ENCODE measurements around the gene PLXNA4. TPM values are rescaled to one million over a fixed set of nuclear protein-coding genes. Genes with fewer than 3 reads are reported as not detected.

PLXNA4 gene
- total and polyA plus RNA-seq, 9 of the 15 experiments (the other 6 are each of a cell fraction or from before 2014, with no cell fraction given) = under 0.01 to 0.09 TPM; not detected in 7

DNA sequence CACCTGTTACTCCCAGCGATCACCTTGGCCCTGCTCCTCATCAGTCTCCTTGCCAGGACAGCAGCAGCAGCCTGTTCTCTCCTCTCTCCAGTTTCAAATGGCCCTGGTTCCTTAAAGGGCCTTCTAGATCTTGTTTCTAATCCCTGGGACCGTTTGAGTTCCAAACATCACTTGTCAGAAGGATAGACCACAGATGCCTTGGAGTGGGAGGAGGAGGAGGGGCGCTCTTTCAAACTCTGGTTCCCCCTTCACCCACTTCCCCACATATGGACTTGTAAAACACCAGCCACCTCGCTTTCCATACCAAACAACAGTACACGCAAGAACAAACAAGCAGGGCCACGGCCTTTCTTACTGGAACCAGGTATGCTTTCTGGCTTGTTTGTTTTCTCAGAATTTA lies 104.8 kb downstream of the PLXNA4 start (continued):
- TF ChIP-seq SETDB1 (IDR thresholded peaks at IDR 0.05; ENCODE audit: low read length) (no peak), DACH1 (IDR thresholded peaks at IDR 0.05; ENCODE audit: partially characterized antibody) (no peak), NCOA1 (IDR thresholded peaks at IDR 0.05; ENCODE audit: low read depth) (no peak), GATAD2A (IDR thresholded peaks at IDR 0.05) (no peak), SRSF7 (optimal IDR thresholded peaks at IDR 0.05; ENCODE audit: low read depth, low read length) (no peak), SMAD4 (CRISPR knock-in tag; conservative IDR thresholded peaks at IDR 0.05) (no peak), MECOM (CRISPR knock-in tag; IDR thresholded peaks at IDR 0.05) (no peak)
- TF ChIP-seq, protein P1, sequence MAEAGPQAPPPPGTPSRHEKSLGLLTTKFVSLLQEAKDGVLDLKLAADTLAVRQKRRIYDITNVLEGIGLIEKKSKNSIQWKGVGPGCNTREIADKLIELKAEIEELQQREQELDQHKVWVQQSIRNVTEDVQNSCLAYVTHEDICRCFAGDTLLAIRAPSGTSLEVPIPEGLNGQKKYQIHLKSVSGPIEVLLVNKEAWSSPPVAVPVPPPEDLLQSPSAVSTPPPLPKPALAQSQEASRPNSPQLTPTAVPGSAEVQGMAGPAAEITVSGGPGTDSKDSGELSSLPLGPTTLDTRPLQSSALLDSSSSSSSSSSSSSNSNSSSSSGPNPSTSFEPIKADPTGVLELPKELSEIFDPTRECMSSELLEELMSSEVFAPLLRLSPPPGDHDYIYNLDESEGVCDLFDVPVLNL (CRISPR knock-in tag; IDR thresholded peaks at IDR 0.05; ENCODE audit: low read depth) = no peak
- TF ChIP-seq, protein P2, sequence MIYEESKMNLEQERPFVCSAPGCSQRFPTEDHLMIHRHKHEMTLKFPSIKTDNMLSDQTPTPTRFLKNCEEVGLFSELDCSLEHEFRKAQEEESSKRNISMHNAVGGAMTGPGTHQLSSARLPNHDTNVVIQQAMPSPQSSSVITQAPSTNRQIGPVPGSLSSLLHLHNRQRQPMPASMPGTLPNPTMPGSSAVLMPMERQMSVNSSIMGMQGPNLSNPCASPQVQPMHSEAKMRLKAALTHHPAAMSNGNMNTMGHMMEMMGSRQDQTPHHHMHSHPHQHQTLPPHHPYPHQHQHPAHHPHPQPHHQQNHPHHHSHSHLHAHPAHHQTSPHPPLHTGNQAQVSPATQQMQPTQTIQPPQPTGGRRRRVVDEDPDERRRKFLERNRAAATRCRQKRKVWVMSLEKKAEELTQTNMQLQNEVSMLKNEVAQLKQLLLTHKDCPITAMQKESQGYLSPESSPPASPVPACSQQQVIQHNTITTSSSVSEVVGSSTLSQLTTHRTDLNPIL (CRISPR knock-in tag; IDR thresholded peaks at IDR 0.05) = no peak

DNA sequence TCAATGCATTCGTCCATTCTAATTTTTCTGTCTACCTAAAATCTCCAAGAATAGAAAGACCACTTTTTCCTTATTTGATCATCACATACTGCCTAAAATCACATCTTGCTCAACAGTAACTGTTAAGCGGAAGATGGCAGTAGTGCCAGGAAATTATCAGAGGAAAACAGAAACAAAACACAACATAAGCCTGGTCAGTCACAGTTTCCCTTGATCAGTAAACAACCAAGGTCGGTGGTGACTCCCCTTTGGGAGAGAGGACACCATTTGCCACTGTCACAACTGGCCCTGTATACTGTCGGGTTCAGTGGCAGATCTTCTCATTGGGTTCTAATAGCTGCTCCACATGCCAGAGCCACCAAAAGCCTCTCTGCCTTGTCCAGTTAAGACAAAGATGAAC lies 106.6 kb downstream of the PLXNA4 start:
- intact Hi-C loops (cut with micrococcal nuclease) = no loop called here
- peaks cover 4 to 39% of the 10 kb centered on the region in 2 experiments; a peak in 4 of 5 replicates for H3K27me3 ChIP-seq (ENCODE audit: control insufficient read depth in 2 of 2, insufficient read depth in 2 of 2, low read length in 2 of 2)
- no peaks in the 10 kb centered on the region for H3K9me1 ChIP-seq (ENCODE audit: control insufficient read depth, insufficient read depth, low read length)
- H2AFZ ChIP-seq (ENCODE audit: low read depth, low read length) = no peak overlapping the region
- ChIA-PET POLR2A (interaction anchor here (1.1 kb wide), 1 partner anchor 20 kb away, joined by 3 read pairs; no protein-coding TSS in a partner anchor), CTCF (ENCODE audit: low intra/inter-chr PET ratio) (no interaction called here)
- DNase-seq (ENCODE audit: extremely low read depth in 1 of 4, low spot score in 3 of 4) (no peak), FAIRE-seq (no peak), ATAC-seq (no peak)
- in situ Hi-C loops (cut with MboI) = no loop called here
- H3K79me2 ChIP-seq (ENCODE audit: control insufficient read depth, insufficient read depth, low read length) = no peaks in the 10 kb centered on the region
- H3K4me1 ChIP-seq (replicated peaks in 1 of 2; ENCODE audit: control insufficient read depth in 2 of 2, insufficient read depth in 2 of 2, low read length in 2 of 2) = no peaks in the 10 kb centered on the region
- no TSS peak for BruUV-seq (replicated peaks)
- WGBS (ENCODE audit: insufficient coverage, low coverage, missing lambda C conversion rate) = 8% methylated on average over 4 of the region's 4 CpGs
- no peak overlapping the region for H3K4me3 ChIP-seq
- H3K4me2 ChIP-seq (ENCODE audit: insufficient read depth, low read length) = no peak overlapping the region
- no peaks in the 10 kb centered on the region for H3K36me3 ChIP-seq (ENCODE audit: control insufficient read depth, insufficient read depth, low read length)
- no peaks in the 10 kb centered on the region for H3K9me3 ChIP-seq (replicated peaks; ENCODE audit: control insufficient read depth, insufficient read depth, low read depth, low read length)
- H3K27ac ChIP-seq (ENCODE audit: extremely low read depth, low read depth, low read length) = no peak overlapping the region
- 0 out of 2 replicates have a peak, but pooled peaks cover 5% of the 10 kb centered on the region for H4K20me1 ChIP-seq (replicated peaks; ENCODE audit: control insufficient read depth, insufficient read depth, low read length)
- no peak overlapping the region for H3K9ac ChIP-seq (ENCODE audit: insufficient read depth in 1 of 2, low read depth in 2 of 2, low read length in 2 of 2)
- TF ChIP-seq MEF2D (tag; conservative IDR thresholded peaks at IDR 0.05; ENCODE audit: low read depth) (no peak), MECOM (CRISPR knock-in tag; IDR thresholded peaks at IDR 0.05) (no peak), PATZ1 (CRISPR knock-in tag; IDR thresholded peaks at IDR 0.05; ENCODE audit: borderline replicate concordance) (no peak), ARNT (IDR thresholded peaks at IDR 0.05) (no peak), ATF2 (CRISPR knock-in tag; IDR thresholded peaks at IDR 0.05) (no peak), FOXJ2 (tag; IDR thresholded peaks at IDR 0.05) (no peak)
- TF ChIP-seq, protein P3, sequence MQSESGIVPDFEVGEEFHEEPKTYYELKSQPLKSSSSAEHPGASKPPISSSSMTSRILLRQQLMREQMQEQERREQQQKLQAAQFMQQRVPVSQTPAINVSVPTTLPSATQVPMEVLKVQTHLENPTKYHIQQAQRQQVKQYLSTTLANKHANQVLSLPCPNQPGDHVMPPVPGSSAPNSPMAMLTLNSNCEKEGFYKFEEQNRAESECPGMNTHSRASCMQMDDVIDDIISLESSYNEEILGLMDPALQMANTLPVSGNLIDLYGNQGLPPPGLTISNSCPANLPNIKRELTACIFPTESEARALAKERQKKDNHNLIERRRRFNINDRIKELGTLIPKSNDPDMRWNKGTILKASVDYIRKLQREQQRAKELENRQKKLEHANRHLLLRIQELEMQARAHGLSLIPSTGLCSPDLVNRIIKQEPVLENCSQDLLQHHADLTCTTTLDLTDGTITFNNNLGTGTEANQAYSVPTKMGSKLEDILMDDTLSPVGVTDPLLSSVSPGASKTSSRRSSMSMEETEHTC (IDR thresholded peaks at IDR 0.05) = no peak
